ENCODE data around the gene SPDEF. TPM values are rescaled to one million over a fixed set of nuclear protein-coding genes. Genes with fewer than 3 reads are reported as not detected.

SPDEF gene
- total and polyA plus RNA-seq, 10 of the 15 experiments (the other 5 are each of a cell fraction or from before 2014, with no cell fraction given), result not detected

DNA sequence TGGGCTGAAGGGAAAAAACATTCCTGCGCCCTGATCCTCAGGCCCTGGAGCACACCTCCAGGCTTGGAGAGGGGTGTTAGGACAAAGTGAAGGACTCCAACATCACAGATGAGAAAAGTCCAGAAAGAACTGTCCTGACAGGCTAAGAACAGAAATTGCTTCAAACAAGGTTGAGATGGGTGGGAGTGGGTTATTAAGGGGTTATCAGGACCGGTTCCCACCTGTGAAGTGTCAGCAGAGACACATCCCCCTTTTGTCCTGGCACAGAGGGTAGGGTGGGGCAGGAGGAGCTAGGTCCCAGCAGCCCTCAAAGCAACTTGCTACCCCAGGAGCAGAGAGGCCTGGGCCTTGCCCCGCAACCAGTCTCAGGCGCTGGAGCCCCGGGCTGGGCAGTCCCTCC lies 3.5 kb downstream of the SPDEF start (continued):
- TF ChIP-seq, protein P1, sequence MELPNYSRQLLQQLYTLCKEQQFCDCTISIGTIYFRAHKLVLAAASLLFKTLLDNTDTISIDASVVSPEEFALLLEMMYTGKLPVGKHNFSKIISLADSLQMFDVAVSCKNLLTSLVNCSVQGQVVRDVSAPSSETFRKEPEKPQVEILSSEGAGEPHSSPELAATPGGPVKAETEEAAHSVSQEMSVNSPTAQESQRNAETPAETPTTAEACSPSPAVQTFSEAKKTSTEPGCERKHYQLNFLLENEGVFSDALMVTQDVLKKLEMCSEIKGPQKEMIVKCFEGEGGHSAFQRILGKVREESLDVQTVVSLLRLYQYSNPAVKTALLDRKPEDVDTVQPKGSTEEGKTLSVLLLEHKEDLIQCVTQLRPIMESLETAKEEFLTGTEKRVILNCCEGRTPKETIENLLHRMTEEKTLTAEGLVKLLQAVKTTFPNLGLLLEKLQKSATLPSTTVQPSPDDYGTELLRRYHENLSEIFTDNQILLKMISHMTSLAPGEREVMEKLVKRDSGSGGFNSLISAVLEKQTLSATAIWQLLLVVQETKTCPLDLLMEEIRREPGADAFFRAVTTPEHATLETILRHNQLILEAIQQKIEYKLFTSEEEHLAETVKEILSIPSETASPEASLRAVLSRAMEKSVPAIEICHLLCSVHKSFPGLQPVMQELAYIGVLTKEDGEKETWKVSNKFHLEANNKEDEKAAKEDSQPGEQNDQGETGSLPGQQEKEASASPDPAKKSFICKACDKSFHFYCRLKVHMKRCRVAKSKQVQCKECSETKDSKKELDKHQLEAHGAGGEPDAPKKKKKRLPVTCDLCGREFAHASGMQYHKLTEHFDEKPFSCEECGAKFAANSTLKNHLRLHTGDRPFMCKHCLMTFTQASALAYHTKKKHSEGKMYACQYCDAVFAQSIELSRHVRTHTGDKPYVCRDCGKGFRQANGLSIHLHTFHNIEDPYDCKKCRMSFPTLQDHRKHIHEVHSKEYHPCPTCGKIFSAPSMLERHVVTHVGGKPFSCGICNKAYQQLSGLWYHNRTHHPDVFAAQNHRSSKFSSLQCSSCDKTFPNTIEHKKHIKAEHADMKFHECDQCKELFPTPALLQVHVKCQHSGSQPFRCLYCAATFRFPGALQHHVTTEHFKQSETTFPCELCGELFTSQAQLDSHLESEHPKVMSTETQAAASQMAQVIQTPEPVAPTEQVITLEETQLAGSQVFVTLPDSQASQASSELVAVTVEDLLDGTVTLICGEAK (IDR thresholded peaks at IDR 0.05; ENCODE audit: borderline replicate concordance), result no peak

GRCh38 chr6:34551720-34552119 lies 4.4 kb downstream of the SPDEF start:
- no peak for TF ChIP-seq HCFC1 (IDR thresholded peaks at IDR 0.05; ENCODE audit: low read length)
- no peak for TF ChIP-seq NRF1 (conservative IDR thresholded peaks at IDR 0.05; ENCODE audit: low read depth, low read length)
- TF ChIP-seq KLF5 (IDR thresholded peaks at IDR 0.05; ENCODE audit: partially characterized antibody), result no peak
- H3K27me3 ChIP-seq (replicated peaks in 1 of 2; ENCODE audit: control insufficient read depth in 2 of 2, insufficient read depth in 2 of 2, low read length in 1 of 2), result peaks cover 0 to 1% of the 10 kb centered on the region in 2 experiments; a peak in 1 of 4 replicates
- intact Hi-C loops (cut with micrococcal nuclease; ENCODE audit: unreplicated experiment), result no loop called here
- no peaks in the 10 kb centered on the region for H3K79me2 ChIP-seq (ENCODE audit: control insufficient read depth, insufficient read depth, low read length)
- ChIA-PET CTCF (no interaction called here), POLR2A (no interaction called here), SMC1A (ENCODE audit: uncharacterized antibody, unreplicated experiment) (no interaction called here), RAD21 (ENCODE audit: unreplicated experiment) (no interaction called here)
- H3K4me2 ChIP-seq (ENCODE audit: control insufficient read depth, insufficient read depth), result no peak overlapping the region
- in situ Hi-C loops (cut with MboI), result no loop called here
- BruUV-seq (replicated peaks), result no TSS peak
- no peaks in the 10 kb centered on the region for H3K4me1 ChIP-seq (ENCODE audit: control insufficient read depth, insufficient read depth, low read length)
- DNase-seq (ENCODE audit: low read depth, low spot score) (no peak), FAIRE-seq (no peak), ATAC-seq (no peak)
- H3K36me3 ChIP-seq (ENCODE audit: control insufficient read depth in 2 of 2, insufficient read depth in 2 of 2, low read length in 1 of 2), result no peaks in the 10 kb centered on the region
- H3K4me3 ChIP-seq, result no peak overlapping the region
- no peak overlapping the region for H3K9ac ChIP-seq (ENCODE audit: control insufficient read depth, insufficient read depth, low read length)
- no peaks in the 10 kb centered on the region for H3K9me3 ChIP-seq (replicated peaks; ENCODE audit: control insufficient read depth, insufficient read depth, low read length)
- WGBS (ENCODE audit: insufficient coverage, insufficient replicate concordance, low lambda C conversion rate, missing lambda C conversion rate), result 44% methylated on average over 8 of the region's 8 CpGs
- H3K27ac ChIP-seq (ENCODE audit: control insufficient read depth, insufficient read depth), result no peak overlapping the region
- H2AFZ ChIP-seq (ENCODE audit: control insufficient read depth, low read depth, low read length), result no peak overlapping the region
- H4K20me1 ChIP-seq (ENCODE audit: control insufficient read depth, insufficient read depth), result no peaks in the 10 kb centered on the region

Measured in GM12878 (cell line).